Neural cell (in vitro differentiated cells): Measurements from ENCODE around the gene CPA1.
A peak's percentile ranks its signal among the peaks of the same experiment; 100 is the strongest.

Experiments used
- EP300 ChIP-seq: fragments of 450-650 bp; conservative IDR thresholded peaks from 2 replicates; pipeline ENCODE4 v1.6.1; 2014; ENCODE audit warnings: antibody characterized with exemption, mild to moderate bottlenecking, moderate library complexity; ENCODE audit not compliant: poor library complexity, severe bottlenecking
- EZH2 ChIP-seq: fragments of 200-600, 300-800 bp; shearing (Covaris generic), sonication (generic); IDR thresholded peaks from 2 replicates; pipeline ENCODE4 v1.6.1; 2014; ENCODE audit warnings: antibody characterized with exemption, low read length, borderline replicate concordance, mild to moderate bottlenecking; ENCODE audit not compliant: insufficient read depth, poor library complexity, severe bottlenecking
- MXI1 ChIP-seq: fragments of 450-650 bp; conservative IDR thresholded peaks from 2 replicates; pipeline ENCODE4 v1.6.1; 2014; ENCODE audit warnings: antibody characterized with exemption, mild to moderate bottlenecking; ENCODE audit not compliant: poor library complexity, severe bottlenecking
- POLR2AphosphoS5 ChIP-seq: IDR thresholded peaks from 2 replicates; pipeline ENCODE4 v1.6.1; 2012
- RAD21 ChIP-seq: fragments of 450-650 bp; conservative IDR thresholded peaks from 2 replicates; pipeline ENCODE4 v1.6.1; 2014; ENCODE audit warnings: antibody characterized with exemption, mild to moderate bottlenecking, moderate library complexity
- SMC3 ChIP-seq: fragments of 450-650 bp; conservative IDR thresholded peaks from 2 replicates; pipeline ENCODE4 v1.6.1; 2014; ENCODE audit warnings: antibody characterized with exemption, mild to moderate bottlenecking, moderate library complexity; ENCODE audit not compliant: poor library complexity
- TAF1 ChIP-seq: IDR thresholded peaks from 2 replicates; pipeline ENCODE4 v1.6.1; 2012; ENCODE audit warnings: low read depth
- TF ChIP-seq, protein P1 (sequence below): fragments of 450-650 bp; IDR thresholded peaks from 2 replicates; pipeline ENCODE4 v1.5.1; 2014; ENCODE audit warnings: antibody characterized with exemption, mild to moderate bottlenecking, moderate library complexity; ENCODE audit not compliant: poor library complexity, severe bottlenecking
- TF ChIP-seq, protein P2 (sequence below): IDR thresholded peaks from 2 replicates; pipeline ENCODE4 v1.6.1; 2012; ENCODE audit warnings: borderline replicate concordance

DNA sequence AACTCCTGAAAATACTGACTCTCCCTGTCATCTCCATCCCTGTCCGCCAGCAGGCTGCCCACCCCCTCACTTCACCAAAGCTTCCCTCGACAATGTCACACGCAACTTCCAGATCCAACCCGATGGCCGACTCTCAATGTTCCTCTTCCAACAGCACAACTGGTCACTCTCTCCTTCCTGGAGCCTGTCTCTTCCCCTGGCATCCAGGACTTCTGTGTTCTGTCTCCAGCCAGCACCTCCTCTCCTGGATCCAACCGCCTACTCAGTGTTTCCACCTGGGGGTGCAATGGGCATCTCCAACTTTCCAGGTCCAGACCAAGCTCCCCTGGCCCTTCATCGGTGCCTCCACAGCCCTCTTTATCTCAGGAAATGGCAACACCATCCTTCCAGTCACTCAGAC, 27.1 kb upstream of the CPA1 start:
- TF ChIP-seq, protein P1, sequence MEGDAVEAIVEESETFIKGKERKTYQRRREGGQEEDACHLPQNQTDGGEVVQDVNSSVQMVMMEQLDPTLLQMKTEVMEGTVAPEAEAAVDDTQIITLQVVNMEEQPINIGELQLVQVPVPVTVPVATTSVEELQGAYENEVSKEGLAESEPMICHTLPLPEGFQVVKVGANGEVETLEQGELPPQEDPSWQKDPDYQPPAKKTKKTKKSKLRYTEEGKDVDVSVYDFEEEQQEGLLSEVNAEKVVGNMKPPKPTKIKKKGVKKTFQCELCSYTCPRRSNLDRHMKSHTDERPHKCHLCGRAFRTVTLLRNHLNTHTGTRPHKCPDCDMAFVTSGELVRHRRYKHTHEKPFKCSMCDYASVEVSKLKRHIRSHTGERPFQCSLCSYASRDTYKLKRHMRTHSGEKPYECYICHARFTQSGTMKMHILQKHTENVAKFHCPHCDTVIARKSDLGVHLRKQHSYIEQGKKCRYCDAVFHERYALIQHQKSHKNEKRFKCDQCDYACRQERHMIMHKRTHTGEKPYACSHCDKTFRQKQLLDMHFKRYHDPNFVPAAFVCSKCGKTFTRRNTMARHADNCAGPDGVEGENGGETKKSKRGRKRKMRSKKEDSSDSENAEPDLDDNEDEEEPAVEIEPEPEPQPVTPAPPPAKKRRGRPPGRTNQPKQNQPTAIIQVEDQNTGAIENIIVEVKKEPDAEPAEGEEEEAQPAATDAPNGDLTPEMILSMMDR, result no peak
- TF ChIP-seq POLR2AphosphoS5 (no peak), EP300 (no peak), EZH2 (no peak), SMC3 (no peak), MXI1 (no peak), TAF1 (no peak), RAD21 (no peak)
- TF ChIP-seq, protein P2, sequence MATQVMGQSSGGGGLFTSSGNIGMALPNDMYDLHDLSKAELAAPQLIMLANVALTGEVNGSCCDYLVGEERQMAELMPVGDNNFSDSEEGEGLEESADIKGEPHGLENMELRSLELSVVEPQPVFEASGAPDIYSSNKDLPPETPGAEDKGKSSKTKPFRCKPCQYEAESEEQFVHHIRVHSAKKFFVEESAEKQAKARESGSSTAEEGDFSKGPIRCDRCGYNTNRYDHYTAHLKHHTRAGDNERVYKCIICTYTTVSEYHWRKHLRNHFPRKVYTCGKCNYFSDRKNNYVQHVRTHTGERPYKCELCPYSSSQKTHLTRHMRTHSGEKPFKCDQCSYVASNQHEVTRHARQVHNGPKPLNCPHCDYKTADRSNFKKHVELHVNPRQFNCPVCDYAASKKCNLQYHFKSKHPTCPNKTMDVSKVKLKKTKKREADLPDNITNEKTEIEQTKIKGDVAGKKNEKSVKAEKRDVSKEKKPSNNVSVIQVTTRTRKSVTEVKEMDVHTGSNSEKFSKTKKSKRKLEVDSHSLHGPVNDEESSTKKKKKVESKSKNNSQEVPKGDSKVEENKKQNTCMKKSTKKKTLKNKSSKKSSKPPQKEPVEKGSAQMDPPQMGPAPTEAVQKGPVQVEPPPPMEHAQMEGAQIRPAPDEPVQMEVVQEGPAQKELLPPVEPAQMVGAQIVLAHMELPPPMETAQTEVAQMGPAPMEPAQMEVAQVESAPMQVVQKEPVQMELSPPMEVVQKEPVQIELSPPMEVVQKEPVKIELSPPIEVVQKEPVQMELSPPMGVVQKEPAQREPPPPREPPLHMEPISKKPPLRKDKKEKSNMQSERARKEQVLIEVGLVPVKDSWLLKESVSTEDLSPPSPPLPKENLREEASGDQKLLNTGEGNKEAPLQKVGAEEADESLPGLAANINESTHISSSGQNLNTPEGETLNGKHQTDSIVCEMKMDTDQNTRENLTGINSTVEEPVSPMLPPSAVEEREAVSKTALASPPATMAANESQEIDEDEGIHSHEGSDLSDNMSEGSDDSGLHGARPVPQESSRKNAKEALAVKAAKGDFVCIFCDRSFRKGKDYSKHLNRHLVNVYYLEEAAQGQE, result peak; percentile 15
